ENCODE data around the gene GGCT. TPM values are rescaled to one million over a fixed set of nuclear protein-coding genes. Genes with fewer than 3 reads are reported as not detected.
A peak's percentile ranks its signal among the peaks of the same experiment; 100 is the strongest.

The GGCT gene
- total RNA-seq, 2 experiments from 2014 or later = 6.3 to 6.6 TPM

GRCh38 chr7:30552330-30552729, 47.7 kb upstream of the GGCT start:
- peaks cover 29% of the 10 kb centered on the region for H3K36me3 Mint-ChIP-seq (ENCODE audit: low read depth)
- no peaks in the 10 kb centered on the region for H3K27me3 Mint-ChIP-seq
- no peaks in the 10 kb centered on the region for H3K4me1 ChIP-seq (ENCODE audit: insufficient read depth, low read length)
- no peaks in the 10 kb centered on the region for H3K9me3 Mint-ChIP-seq
- no peak overlapping the region for H3K4me3 ChIP-seq (ENCODE audit: low read length)
- peaks cover 11% of the 10 kb centered on the region for H3K36me3 ChIP-seq (ENCODE audit: insufficient read depth, low read length)
- no peak for TF ChIP-seq CTCF (IDR thresholded peaks at IDR 0.05)
- no peak for ATAC-seq (ENCODE audit: poor library complexity)
- intact Hi-C loops (cut with DNase I, micrococcal nuclease) = no loop called here
- no peaks in the 10 kb centered on the region for H3K9me3 ChIP-seq (ENCODE audit: control insufficient read depth in 1 of 2, insufficient read depth in 1 of 2, low read length in 2 of 2)
- no peak overlapping the region for H3K4me3 Mint-ChIP-seq
- no peaks in the 10 kb centered on the region for H3K27me3 ChIP-seq (ENCODE audit: control insufficient read depth in 1 of 2, insufficient read depth in 2 of 2, low read length in 2 of 2)
- no peak overlapping the region for H3K27ac Mint-ChIP-seq
- CTCF ChIA-PET = interaction anchor here (1.0 kb wide), 1 partner anchor 12 kb away, joined by 3 read pairs; no protein-coding TSS in a partner anchor
- H3K4me1 Mint-ChIP-seq (ENCODE audit: low read depth) = peaks cover 5% of the 10 kb centered on the region
- no peak for DNase-seq
- POLR2A ChIA-PET = no interaction called here
- H3K27ac ChIP-seq (ENCODE audit: low read depth in 1 of 2, low read length in 2 of 2) = no peak overlapping the region

- Mint-ChIP-seq H3K27ac (no peak overlapping the region), H3K36me3 (ENCODE audit: low read depth) (peaks cover 39% of the 10 kb centered on the region), H3K27me3 (no peaks in the 10 kb centered on the region), H3K4me1 (ENCODE audit: low read depth) (peaks cover 5% of the 10 kb centered on the region), H3K4me3 (no peak overlapping the region), H3K9me3 (no peaks in the 10 kb centered on the region)
- intact Hi-C loops (cut with DNase I, micrococcal nuclease) = loop anchor here in 1 of 2 experiments (1.0 kb wide), 1 partner anchor 190 kb away; no protein-coding TSS in a partner anchor
- Histone ChIP-seq H3K9me3 (ENCODE audit: control insufficient read depth in 1 of 2, insufficient read depth in 1 of 2, low read length in 2 of 2) (no peaks in the 10 kb centered on the region), H3K36me3 (ENCODE audit: insufficient read depth, low read length) (peaks cover 20% of the 10 kb centered on the region), H3K4me3 (ENCODE audit: low read length) (no peak overlapping the region), H3K27me3 (ENCODE audit: control insufficient read depth in 1 of 2, insufficient read depth in 2 of 2, low read length in 2 of 2) (no peaks in the 10 kb centered on the region), H3K4me1 (ENCODE audit: insufficient read depth, low read length) (no peaks in the 10 kb centered on the region), H3K27ac (ENCODE audit: low read depth in 1 of 2, low read length in 2 of 2) (no peak overlapping the region)
- no peak for ATAC-seq (ENCODE audit: poor library complexity)
- ChIA-PET CTCF (interaction anchor here (0.9 kb wide), 2 partner anchors 14 to 190 kb away, joined by 3 to 4 read pairs; no protein-coding TSS in a partner anchor), POLR2A (interaction anchor here (1.4 kb wide), 1 partner anchor 44 kb away, joined by 3 read pairs; the partner anchor contains the start of gene GARS1)
- peak in 2 of 14 experiments; percentile 27 to 40 for DNase-seq
- TF ChIP-seq CTCF (IDR thresholded peaks at IDR 0.05) = no peak
Measured at GRCh38 chr7:30549931-30550493, 45.4 kb upstream of the GGCT start.

GRCh38 chr7:30548845-30549244, 44.2 kb upstream of the GGCT start:
- intact Hi-C loops (cut with DNase I, micrococcal nuclease) = loop anchor here (1.0 kb wide), 1 partner anchor 191 kb away; no protein-coding TSS in a partner anchor
- ChIA-PET CTCF (interaction anchor here (0.9 kb wide), 1 partner anchor 191 kb away, joined by 4 read pairs; no protein-coding TSS in a partner anchor), POLR2A (interaction anchor here (1.4 kb wide), 1 partner anchor 45 kb away, joined by 3 read pairs; the partner anchor contains the start of gene GARS1)
- Mint-ChIP-seq H3K4me3 (no peak overlapping the region), H3K36me3 (ENCODE audit: low read depth) (peaks cover 45% of the 10 kb centered on the region), H3K27ac (no peak overlapping the region), H3K4me1 (ENCODE audit: low read depth) (peaks cover 5% of the 10 kb centered on the region), H3K9me3 (no peaks in the 10 kb centered on the region), H3K27me3 (no peaks in the 10 kb centered on the region)
- DNase-seq = peak in 9 of 14 experiments; percentile 4 to 61 (median 37)
- ATAC-seq (ENCODE audit: poor library complexity) = peak; percentile 56
- Histone ChIP-seq H3K4me1 (ENCODE audit: insufficient read depth, low read length) (no peaks in the 10 kb centered on the region), H3K27ac (ENCODE audit: low read depth in 1 of 2, low read length in 2 of 2) (no peak overlapping the region), H3K9me3 (ENCODE audit: control insufficient read depth in 1 of 2, insufficient read depth in 1 of 2, low read length in 2 of 2) (no peaks in the 10 kb centered on the region), H3K27me3 (ENCODE audit: control insufficient read depth in 1 of 2, insufficient read depth in 2 of 2, low read length in 2 of 2) (no peaks in the 10 kb centered on the region), H3K36me3 (ENCODE audit: insufficient read depth, low read length) (peaks cover 20% of the 10 kb centered on the region), H3K4me3 (ENCODE audit: low read length) (no peak overlapping the region)
- peak; percentile 83 for TF ChIP-seq CTCF (IDR thresholded peaks at IDR 0.05)
